HG03135 (cell line): ENCODE results near the gene EDN3.

Experiments used
- ATAC-seq: cut with Tn5 transposase; IDR thresholded peaks from one replicate; pipeline ENCODE4 v1.9.1; 2021; ENCODE audit warnings: mild to moderate bottlenecking, moderate library complexity; ENCODE audit not compliant: unreplicated experiment

The EDN3 gene

GRCh38 chr20:59360934-59361333 lies 60.5 kb downstream of the EDN3 start:
- ATAC-seq, result no peak

- no peak for ATAC-seq
Observed at GRCh38 chr20:59361411-59361810, 61.0 kb downstream of the EDN3 start.

GRCh38 chr20:59363101-59363500 lies 62.7 kb downstream of the EDN3 start:
- ATAC-seq, result no peak

GRCh38 chr20:59364611-59365010 lies 64.2 kb downstream of the EDN3 start:
- no peak for ATAC-seq

GRCh38 chr20:59365611-59366285 lies 65.3 kb downstream of the EDN3 start:
- no peak for ATAC-seq

- no peak for ATAC-seq
Observed at GRCh38 chr20:59371431-59371830, 71.0 kb downstream of the EDN3 start.

GRCh38 chr20:59374261-59374660 lies 73.8 kb downstream of the EDN3 start:
- no peak for ATAC-seq

- no peak for ATAC-seq
Observed at GRCh38 chr20:59375541-59375940, 75.1 kb downstream of the EDN3 start.
